CD4-positive, alpha-beta T cell (primary cell): ENCODE results near the gene PIGH. TPM values are rescaled to one million over a fixed set of nuclear protein-coding genes. Genes with fewer than 3 reads are reported as not detected.
"Not testable (repeated sequence)": the region's sequence is repeated elsewhere in the genome, so short reads cannot be mapped to it uniquely, and the experiment has no call there.

ENCODE experiments used
- ATAC-seq: fragments of 200-7000 bp; cut with Tn5 transposase; one replicate; pipeline ENCODE4 v1.10.0; 2022; ENCODE audit warnings: mild to moderate bottlenecking; ENCODE audit not compliant: poor library complexity
- CTCF ChIA-PET: fragments of 350-600 bp; sonication (Branson Sonifier 250); formaldehyde crosslinking; loops from one replicate; lab custom pipeline; 2021; ENCODE audit warnings: antibody characterized with exemption, inconsistent platforms; lab: Charles Lee
- POLR2A ChIA-PET: fragments of 350-600 bp; sonication (Branson Sonifier 250); formaldehyde crosslinking; loops from one replicate; lab custom pipeline; 2021; ENCODE audit warnings: antibody characterized with exemption, inconsistent platforms; lab: Charles Lee
- DNase-seq, 14 experiments: peaks; one replicate each; pipeline ENCODE4 v3.0.0-alpha.2; 2013 to 2020; ENCODE audit warnings: mixed read lengths in 2 of 14
- H3K27ac ChIP-seq, 2 donors: one replicate each; pipeline versions ENCODE4 v1.5.1 to v1.7.0; 2013; ENCODE audit warnings: low read length in 2 of 2, low read depth in 1 of 2, mild to moderate bottlenecking in 1 of 2
- H3K27me3 ChIP-seq, 2 experiments: 1 replicate in 1 of 2; 2 replicates in 1 of 2; pipeline versions ENCODE4 v1.6.1 to v1.7.0; 2013; ENCODE audit warnings: low read length in 2 of 2, control low read depth in 1 of 2, mild to moderate bottlenecking in 1 of 2, moderate library complexity in 1 of 2; ENCODE audit not compliant: insufficient read depth in 2 of 2, control insufficient read depth in 1 of 2
- H3K36me3 ChIP-seq: one replicate; pipeline ENCODE4 v1.6.1; 2013; ENCODE audit warnings: low read length, control low read depth; ENCODE audit not compliant: insufficient read depth
- H3K4me1 ChIP-seq: one replicate; pipeline ENCODE4 v1.6.1; 2013; ENCODE audit warnings: low read length, control low read depth; ENCODE audit not compliant: insufficient read depth
- H3K4me3 ChIP-seq: one replicate; pipeline ENCODE4 v1.5.1; 2013; ENCODE audit warnings: mild to moderate bottlenecking, low read length, moderate library complexity
- H3K9me3 ChIP-seq, 2 experiments: 1 replicate in 1 of 2; 2 replicates in 1 of 2; pipeline versions ENCODE4 v1.6.1 to v1.7.0; 2013; ENCODE audit warnings: low read length in 2 of 2, mild to moderate bottlenecking in 2 of 2, control low read depth in 1 of 2, moderate library complexity in 1 of 2; ENCODE audit not compliant: control insufficient read depth in 1 of 2, insufficient read depth in 1 of 2
- H3K27ac Mint-ChIP-seq: one replicate; pipeline ENCODE4 v1.8.0; 2020; ENCODE audit warnings: mixed read lengths
- H3K27me3 Mint-ChIP-seq: one replicate; pipeline ENCODE4 v1.8.0; 2021; ENCODE audit warnings: mixed read lengths
- H3K36me3 Mint-ChIP-seq: one replicate; pipeline ENCODE4 v1.8.0; 2021; ENCODE audit warnings: low read depth, mixed read lengths
- H3K4me1 Mint-ChIP-seq: one replicate; pipeline ENCODE4 v1.8.0; 2021; ENCODE audit warnings: low read depth, mixed read lengths
- H3K4me3 Mint-ChIP-seq: one replicate; pipeline ENCODE4 v1.8.0; 2020; ENCODE audit warnings: mild to moderate bottlenecking, mixed read lengths
- H3K9me3 Mint-ChIP-seq: one replicate; pipeline ENCODE4 v1.8.0; 2020; ENCODE audit warnings: mixed read lengths
- intact Hi-C, 2 experiments: fragments of 100-400 bp; cut with DNase I in 1 of 2; cut with micrococcal nuclease in 1 of 2; formaldehyde crosslinking; loops; one replicate each; pipeline versions ENCODE4 v1.15.1 to v1.9.0; 2023 to 2025; cut with DNase I, micrococcal nuclease
- total RNA-seq, 174 experiments: library from RNA in 2 of 174; stranded (reverse) in 2 of 174; gene quantifications; one replicate each; pipeline ENCODE4 v1.2.3 and lab custom pipeline; 2021 to 2026
- TF ChIP-seq, protein P1 (sequence below): fragments of 200-600 bp; IDR thresholded peaks from one replicate; pipeline ENCODE4 v1.8.0; 2022; ENCODE audit warnings: antibody characterized with exemption, mild to moderate bottlenecking

Gene PIGH
- total RNA-seq, 2 experiments from 2014 or later: 66.0 to 69.7 TPM

DNA sequence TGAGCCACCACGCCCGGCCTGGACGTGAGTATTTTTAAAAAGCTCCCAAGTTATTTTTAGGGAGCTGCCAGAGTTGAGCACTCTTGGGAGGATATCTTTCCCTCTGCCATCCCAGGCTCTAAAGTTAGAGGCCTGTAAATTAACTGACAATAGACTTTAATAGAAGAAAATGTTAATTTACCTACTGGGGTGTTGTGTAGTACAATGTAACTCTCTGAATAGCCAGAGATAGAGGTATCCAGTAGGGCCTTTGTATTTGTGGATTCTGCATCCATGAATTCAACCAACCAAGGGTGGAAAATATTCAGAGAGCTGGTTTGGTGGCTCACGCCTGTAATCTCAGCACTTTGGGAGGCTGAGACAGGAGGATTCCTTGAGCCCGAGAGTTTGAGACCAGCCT lies 7.6 kb upstream of the PIGH start:
- Histone ChIP-seq H3K4me1 (no peaks in the 10 kb centered on the region), H3K36me3 (no peaks in the 10 kb centered on the region), H3K27ac (no peak overlapping the region), H3K27me3 (peaks cover 0 to 6% of the 10 kb centered on the region in 2 experiments), H3K9me3 (no peaks in the 10 kb centered on the region), H3K4me3 (no peak overlapping the region)
- ATAC-seq (no peak), DNase-seq (no peak)
- TF ChIP-seq, protein P1, sequence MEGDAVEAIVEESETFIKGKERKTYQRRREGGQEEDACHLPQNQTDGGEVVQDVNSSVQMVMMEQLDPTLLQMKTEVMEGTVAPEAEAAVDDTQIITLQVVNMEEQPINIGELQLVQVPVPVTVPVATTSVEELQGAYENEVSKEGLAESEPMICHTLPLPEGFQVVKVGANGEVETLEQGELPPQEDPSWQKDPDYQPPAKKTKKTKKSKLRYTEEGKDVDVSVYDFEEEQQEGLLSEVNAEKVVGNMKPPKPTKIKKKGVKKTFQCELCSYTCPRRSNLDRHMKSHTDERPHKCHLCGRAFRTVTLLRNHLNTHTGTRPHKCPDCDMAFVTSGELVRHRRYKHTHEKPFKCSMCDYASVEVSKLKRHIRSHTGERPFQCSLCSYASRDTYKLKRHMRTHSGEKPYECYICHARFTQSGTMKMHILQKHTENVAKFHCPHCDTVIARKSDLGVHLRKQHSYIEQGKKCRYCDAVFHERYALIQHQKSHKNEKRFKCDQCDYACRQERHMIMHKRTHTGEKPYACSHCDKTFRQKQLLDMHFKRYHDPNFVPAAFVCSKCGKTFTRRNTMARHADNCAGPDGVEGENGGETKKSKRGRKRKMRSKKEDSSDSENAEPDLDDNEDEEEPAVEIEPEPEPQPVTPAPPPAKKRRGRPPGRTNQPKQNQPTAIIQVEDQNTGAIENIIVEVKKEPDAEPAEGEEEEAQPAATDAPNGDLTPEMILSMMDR: no peak
- H3K9me3 Mint-ChIP-seq: no peaks in the 10 kb centered on the region
- ChIA-PET CTCF (interaction anchor here (1.4 kb wide), 1 partner anchor 24 kb away, joined by 4 read pairs; no protein-coding TSS in a partner anchor), POLR2A (no interaction called here)
- H3K4me3 Mint-ChIP-seq: no peak overlapping the region
- no peaks in the 10 kb centered on the region for H3K4me1 Mint-ChIP-seq
- H3K27me3 Mint-ChIP-seq: peaks cover 11% of the 10 kb centered on the region
- no peak overlapping the region for H3K27ac Mint-ChIP-seq
- H3K36me3 Mint-ChIP-seq: no peaks in the 10 kb centered on the region
- intact Hi-C loops: no loop called here

DNA sequence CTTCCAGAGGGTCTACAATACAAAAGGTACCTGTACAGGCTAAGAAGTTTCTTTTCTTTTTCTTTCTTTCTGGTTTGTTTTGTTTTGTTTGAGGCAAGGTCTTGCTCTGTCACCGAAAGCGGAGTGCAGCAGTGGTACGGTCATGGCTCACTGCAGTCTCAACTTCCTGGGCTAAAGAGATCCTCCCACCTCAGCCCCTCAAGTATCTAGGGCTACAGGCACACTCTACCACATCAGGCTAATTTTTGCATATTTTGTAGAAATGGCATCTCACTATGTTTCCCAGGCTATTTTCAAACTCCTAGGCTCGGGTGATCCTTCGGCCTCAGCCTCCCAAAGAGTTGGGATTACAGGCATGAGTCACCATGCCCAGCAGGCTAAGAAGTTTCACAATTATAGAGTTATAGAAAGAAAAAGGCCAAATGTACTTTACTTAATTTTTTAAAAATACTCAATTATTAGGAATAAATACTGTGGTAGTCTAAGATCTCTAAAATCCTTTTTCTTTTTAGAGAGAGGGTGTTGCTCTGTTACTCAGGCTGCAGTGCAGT lies 3.0 kb upstream of the PIGH start:
- intact Hi-C loops: loop anchor here (5.0 kb wide), 4 partner anchors 64 to 214 kb away; partner anchors contain the start of genes RAD51B (in 1 of the 2), RDH11 (in 1 of the 2), VTI1B (in 1 of the 2) and ZFYVE26 (in 1 of the 2)
- ChIA-PET CTCF (no interaction called here), POLR2A (no interaction called here)
- Histone ChIP-seq H3K4me3 (no peak overlapping the region), H3K36me3 (no peaks in the 10 kb centered on the region), H3K9me3 (peaks cover 0 to 5% of the 10 kb centered on the region in 2 experiments), H3K4me1 (peaks cover 20% of the 10 kb centered on the region), H3K27ac (no peak overlapping the region), H3K27me3 (no peaks in the 10 kb centered on the region)
- peak overlapping the region; percentile 22 for H3K27ac Mint-ChIP-seq
- peaks cover 28% of the 10 kb centered on the region for H3K4me1 Mint-ChIP-seq
- peak overlapping the region; percentile 58 for H3K4me3 Mint-ChIP-seq
- no peaks in the 10 kb centered on the region for H3K27me3 Mint-ChIP-seq
- DNase-seq: no peak
- no peak for ATAC-seq
- TF ChIP-seq, protein P1: no peak
- peaks cover 4% of the 10 kb centered on the region for H3K36me3 Mint-ChIP-seq
- H3K9me3 Mint-ChIP-seq: no peaks in the 10 kb centered on the region

- H3K4me1 Mint-ChIP-seq: peaks cover 31% of the 10 kb centered on the region
- POLR2A ChIA-PET: no interaction called here
These were observed 2.0 kb upstream of the PIGH start for GRCh38 chr14:67602076-67602475.

DNA sequence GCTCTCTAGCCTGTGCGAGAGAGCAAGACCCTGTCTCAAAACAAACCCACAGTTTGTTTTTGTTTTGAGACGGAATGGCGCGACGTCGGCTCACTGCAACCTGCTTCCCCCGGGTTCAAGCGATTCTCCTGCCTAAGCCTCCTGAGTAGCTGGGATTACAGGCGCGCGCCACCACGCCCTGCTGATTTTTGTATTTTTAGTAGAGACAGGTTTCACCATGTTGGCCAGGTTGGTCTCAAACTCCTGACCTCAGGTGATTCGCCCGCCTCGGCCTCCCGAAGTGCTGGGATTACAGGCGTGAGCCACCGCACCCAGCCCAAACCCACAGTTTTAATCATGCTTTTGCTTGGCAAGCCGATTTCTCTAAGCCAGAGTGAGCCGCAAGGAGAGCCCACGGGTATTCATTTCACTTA lies 500 bp upstream of the PIGH start:
- not testable (repeated sequence) for H3K36me3 ChIP-seq, ATAC-seq, H3K27me3 ChIP-seq, H3K9me3 Mint-ChIP-seq, H3K9me3 ChIP-seq, DNase-seq, H3K36me3 Mint-ChIP-seq, H3K27me3 Mint-ChIP-seq
- H3K27ac Mint-ChIP-seq: peak overlapping the region; percentile 82
- CTCF ChIA-PET: interaction anchor here (1.0 to 3.2 kb wide), 17 partner anchors 9 to 241 kb away, joined by 3 to 18 read pairs (median 6); partner anchors contain the start of genes ARG2, ATP6V1D, RDH11 and VTI1B
- peak overlapping the region; percentile 56 to 83 for H3K27ac ChIP-seq
- H3K4me3 ChIP-seq: peak overlapping the region; percentile 98
- peaks cover 24% of the 10 kb centered on the region for H3K4me1 ChIP-seq
- peaks cover 43% of the 10 kb centered on the region for H3K4me1 Mint-ChIP-seq
- peak overlapping the region; percentile 92 for H3K4me3 Mint-ChIP-seq
- intact Hi-C loops: loop anchor here (1.0 to 5.0 kb wide), 5 partner anchors 67 to 217 kb away; partner anchors contain the start of genes RDH11 (in 2 of the 2), RAD51B (in 1 of the 2), VTI1B (in 1 of the 2) and ZFYVE26 (in 1 of the 2)
- POLR2A ChIA-PET: interaction anchor here (0.6 to 2.3 kb wide), 22 partner anchors 9 to 1552 kb away, joined by 3 to 29 read pairs (median 4); partner anchors contain the start of genes ARG2, ATP6V1D, DCAF5 and RDH11

More at GRCh38 chr14:67602076-67602475, 2.0 kb upstream of the PIGH start:
- no peak overlapping the region for H3K27ac Mint-ChIP-seq
- intact Hi-C loops: loop anchor here (5.0 kb wide), 4 partner anchors 65 to 215 kb away; partner anchors contain the start of genes RAD51B (in 1 of the 2), RDH11 (in 1 of the 2), VTI1B (in 1 of the 2) and ZFYVE26 (in 1 of the 2)
- no peaks in the 10 kb centered on the region for H3K27me3 Mint-ChIP-seq
- Histone ChIP-seq H3K4me1 (peaks cover 23% of the 10 kb centered on the region), H3K36me3 (no peaks in the 10 kb centered on the region), H3K27ac (no peak overlapping the region), H3K27me3 (no peaks in the 10 kb centered on the region), H3K4me3 (no peak overlapping the region), H3K9me3 (peaks cover 0 to 5% of the 10 kb centered on the region in 2 experiments)
- TF ChIP-seq, protein P1: no peak
- H3K36me3 Mint-ChIP-seq: peaks cover 4% of the 10 kb centered on the region
- DNase-seq (peak in 1 of 14 experiments; percentile 37), ATAC-seq (no peak)
- no peaks in the 10 kb centered on the region for H3K9me3 Mint-ChIP-seq
- CTCF ChIA-PET: no interaction called here
- peak overlapping the region; percentile 43 for H3K4me3 Mint-ChIP-seq
